Suppressor macrophage (primary cell): ENCODE measurements around the gene DHX15.
"Not testable (repeated sequence)": the region's sequence is repeated elsewhere in the genome, so short reads cannot be mapped to it uniquely, and the experiment has no call there.

Experiments
- DNase-seq, 4 experiments: peaks; one replicate each; pipeline ENCODE4 v3.0.0-alpha.2; 2020 to 2022

DHX15 gene

DNA sequence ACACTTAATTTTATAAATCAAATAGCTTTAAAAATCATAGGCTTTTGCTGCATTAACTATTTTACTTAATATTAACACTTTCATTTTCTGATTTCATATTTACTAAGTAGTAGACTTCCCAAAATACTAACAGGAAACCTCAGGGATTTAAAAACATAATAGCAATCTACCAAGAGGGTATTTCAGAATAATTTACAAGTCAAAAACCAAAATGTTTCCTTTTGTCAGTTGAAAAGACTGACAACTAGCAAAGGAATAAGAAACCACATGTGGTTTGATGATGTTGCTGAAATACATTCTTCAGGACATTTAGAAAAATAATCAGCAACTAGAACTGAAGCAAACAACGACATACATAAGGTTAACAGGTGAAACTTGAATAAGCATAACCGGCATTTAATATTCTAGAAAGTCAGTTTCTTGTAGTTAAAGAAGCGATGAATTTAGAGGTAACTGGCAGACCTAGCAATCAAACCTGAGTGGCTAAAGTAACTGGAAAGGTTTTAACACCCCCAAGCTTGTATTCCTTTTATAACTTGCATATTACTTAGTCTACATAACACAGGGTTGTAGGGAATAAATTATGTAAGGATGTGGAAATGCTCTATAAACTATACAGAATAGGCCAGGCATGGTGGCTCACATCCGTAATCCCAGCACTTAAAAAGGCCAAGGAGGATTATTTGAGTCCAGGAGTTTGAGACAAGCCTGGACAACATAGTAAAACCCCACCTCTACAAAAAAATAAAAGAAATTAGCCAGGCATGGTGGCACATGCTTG, 40.0 kb downstream of the DHX15 start:
- DNase-seq, result no peak

DNA sequence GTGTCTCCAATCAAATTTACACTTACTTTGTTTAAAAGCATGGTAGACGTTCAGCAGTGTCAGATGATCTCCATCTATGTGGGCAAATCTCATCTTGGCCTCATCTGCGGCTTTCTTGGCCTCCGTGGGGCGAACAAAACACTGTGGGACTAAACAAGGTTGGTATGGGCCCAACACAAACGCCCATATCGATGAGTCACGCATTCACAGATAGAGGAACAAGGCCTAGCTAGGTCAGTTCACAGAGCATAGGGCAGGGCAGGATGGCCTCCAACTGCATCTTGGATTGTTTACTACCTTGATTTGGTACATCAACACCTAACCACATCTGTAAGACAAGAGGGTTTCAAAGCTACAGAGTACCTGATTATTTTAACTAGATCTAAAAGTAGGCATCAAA, 47.3 kb downstream of the DHX15 start:
- peak in 2 of 4 experiments; percentile 14 to 16 for DNase-seq

- DNase-seq, result no peak
Observed at GRCh38 chr4:24535399-24535798, 49.0 kb downstream of the DHX15 start.

DNA sequence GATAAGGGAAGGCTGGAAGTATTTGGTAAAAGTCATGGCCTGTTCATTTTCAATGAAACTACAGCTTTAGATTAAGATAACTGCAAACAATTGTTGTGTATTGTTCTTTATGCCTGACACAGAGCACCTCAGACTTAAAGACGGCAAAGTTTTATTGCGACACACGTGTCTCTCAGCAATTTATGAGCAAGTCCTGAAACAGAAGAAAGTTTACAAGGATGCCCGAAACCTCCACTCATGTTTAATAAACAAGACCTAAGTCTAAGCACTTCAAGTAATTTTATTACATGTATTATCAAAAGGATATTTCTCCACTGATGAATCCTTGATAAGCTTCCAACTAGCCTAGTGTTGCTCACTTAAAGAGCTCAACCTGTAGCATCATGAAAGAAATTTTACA, 51.0 kb downstream of the DHX15 start:
- no peak for DNase-seq

DNA sequence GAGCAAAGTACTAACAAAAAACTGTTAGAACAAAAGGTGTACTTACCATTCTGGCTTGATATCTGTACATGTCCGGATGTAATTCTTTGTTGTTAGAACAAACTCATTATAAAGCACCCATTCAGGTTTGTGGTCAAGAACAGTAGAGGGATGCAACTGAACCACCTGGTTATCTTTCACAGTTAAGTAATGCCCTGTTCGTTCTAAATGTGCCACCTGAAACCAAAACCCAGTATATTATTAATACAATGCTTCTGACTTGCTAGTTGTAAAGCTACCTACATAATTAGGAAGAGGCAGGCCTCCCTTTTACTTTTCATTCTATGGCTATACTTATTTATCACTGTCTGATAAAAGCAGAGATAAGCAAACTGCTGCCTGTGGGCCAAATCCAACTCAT, 54.8 kb downstream of the DHX15 start:
- DNase-seq, result no peak

- no peak for DNase-seq
Observed at GRCh38 chr4:24527371-24527770, 57.0 kb downstream of the DHX15 start.

DNA sequence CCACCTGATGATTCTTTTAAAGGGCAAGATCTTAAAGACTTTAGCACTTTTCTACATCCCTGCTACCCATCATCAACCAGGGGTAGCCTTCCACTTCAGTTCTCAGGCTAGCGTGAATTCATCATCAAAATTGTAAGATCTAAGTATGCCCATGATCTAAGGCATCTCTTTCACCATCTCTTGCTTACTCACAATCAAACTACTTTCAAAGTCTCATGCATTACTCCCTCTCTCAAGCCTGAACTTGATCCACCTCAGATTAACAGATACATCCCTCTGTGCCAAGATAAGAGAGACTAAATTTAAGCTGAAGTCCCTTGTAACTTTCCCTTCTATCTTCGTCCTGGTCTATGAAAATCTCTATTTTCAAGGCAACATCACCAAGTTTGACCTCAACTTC, 62.8 kb downstream of the DHX15 start:
- DNase-seq, result no peak

DNA sequence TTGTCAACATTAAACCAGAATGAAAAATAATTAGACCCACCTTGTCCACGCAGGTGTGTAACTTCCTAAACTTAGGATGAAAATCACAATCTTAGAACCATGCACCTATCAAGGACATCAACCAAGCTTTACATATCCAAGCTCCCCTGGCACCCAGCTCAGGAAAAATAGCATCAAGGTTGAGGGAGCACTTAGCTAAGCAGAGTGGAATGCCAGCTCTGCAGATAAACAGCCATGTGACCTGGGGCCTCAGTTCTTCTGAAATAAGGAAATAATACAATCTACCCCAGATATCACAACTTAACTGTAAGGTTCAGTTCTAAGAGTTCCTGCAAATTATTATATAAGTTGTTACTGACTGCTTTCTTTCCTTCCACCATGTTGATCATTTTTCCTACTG, 64.7 kb downstream of the DHX15 start:
- DNase-seq, result no peak

- no peak for DNase-seq
Observed at GRCh38 chr4:24517676-24518075, 66.7 kb downstream of the DHX15 start.

DNA sequence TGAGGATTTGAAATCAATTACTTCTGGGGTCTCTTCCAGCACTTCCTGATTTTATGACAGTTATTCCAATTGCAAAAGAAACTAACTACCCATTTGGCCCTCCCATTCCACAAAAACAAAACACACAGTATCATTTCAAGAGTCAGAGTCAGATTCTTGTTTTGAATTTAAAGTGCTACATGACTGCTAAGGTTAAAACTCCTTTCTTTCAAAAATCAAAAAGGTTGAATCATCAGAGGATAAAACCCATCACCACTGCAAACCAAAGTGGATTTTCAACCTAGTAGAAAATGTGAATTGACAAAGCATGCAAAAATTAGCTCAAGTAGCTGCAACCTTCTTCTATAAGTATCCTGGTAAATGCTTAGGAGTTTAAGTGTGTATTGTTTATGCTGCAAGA, 67.4 kb downstream of the DHX15 start:
- DNase-seq, result no peak

- DNase-seq, result no peak
Observed at GRCh38 chr4:24515698-24516097, 68.7 kb downstream of the DHX15 start.

- DNase-seq, result no peak
Observed at GRCh38 chr4:24514808-24515207, 69.5 kb downstream of the DHX15 start.

- no peak for DNase-seq
Observed at GRCh38 chr4:24513718-24514117, 70.6 kb downstream of the DHX15 start.

GRCh38 chr4:24511371-24512063, 72.8 kb downstream of the DHX15 start:
- no peak for DNase-seq

DNA sequence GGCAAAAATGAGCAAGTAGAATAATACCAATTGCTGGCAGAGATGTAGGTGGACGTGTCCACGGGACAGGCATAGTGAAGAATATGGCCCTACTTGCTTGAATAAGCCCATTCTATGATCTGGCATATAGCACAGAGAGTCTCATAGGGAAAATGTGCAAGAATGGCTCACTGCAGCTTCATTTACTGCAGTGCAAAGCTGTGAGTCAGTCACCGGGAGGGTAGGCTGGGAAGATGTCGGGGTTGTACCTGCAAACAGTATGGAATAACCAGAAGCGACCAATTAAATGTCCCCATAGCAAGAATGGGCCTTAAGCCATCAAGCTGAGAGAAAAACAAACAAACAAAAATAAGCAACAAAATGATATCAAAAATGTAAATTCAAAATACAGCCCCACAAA, 74.3 kb downstream of the DHX15 start:
- no peak for DNase-seq

- DNase-seq, result no peak
Observed at GRCh38 chr4:24508541-24508940, 75.8 kb downstream of the DHX15 start.

DNA sequence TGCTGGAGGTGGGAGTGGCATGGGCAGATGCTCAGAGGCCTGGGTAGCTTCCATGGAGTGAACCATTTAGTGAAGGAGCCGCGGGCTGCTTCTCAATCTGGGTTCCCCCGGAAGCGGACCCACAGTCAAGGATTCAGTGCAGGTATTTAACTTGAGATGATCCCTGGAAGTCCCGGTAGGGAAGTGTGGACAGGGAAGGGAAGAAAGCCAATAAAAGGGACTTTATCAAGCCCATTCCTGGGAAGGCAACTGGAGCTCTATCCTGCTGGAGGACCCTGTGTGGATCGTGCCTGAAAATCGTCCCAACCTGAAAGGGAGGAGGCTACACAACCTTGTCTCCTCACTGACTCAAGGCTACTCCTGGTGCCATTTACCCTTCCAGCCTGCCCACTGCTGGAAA, 76.9 kb downstream of the DHX15 start:
- DNase-seq, result no peak

- not testable (repeated sequence) for DNase-seq
Observed at GRCh38 chr4:24503090-24503489, 81.3 kb downstream of the DHX15 start.

GRCh38 chr4:24497221-24497620, 87.1 kb downstream of the DHX15 start:
- DNase-seq, result no peak

DNA sequence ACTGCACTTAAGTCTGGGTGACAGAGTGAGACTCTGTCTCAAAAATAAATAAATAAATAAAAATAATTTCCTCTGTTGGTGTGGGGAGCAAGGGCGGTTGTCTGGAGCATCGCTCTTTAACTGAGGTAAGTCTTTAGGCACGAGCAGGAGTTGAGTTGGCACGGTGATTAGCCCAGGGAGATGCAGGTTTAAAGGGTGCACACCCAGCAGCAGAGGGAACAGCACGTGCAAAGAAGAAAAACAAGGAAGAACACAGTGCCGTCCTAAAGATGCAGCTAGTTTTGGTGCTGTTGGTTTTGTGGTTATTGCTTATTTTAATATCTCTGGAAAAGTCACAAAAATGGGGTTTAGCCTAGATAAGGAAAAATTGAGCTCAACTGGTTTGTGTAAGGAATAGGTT, 87.8 kb downstream of the DHX15 start:
- no peak for DNase-seq

DNA sequence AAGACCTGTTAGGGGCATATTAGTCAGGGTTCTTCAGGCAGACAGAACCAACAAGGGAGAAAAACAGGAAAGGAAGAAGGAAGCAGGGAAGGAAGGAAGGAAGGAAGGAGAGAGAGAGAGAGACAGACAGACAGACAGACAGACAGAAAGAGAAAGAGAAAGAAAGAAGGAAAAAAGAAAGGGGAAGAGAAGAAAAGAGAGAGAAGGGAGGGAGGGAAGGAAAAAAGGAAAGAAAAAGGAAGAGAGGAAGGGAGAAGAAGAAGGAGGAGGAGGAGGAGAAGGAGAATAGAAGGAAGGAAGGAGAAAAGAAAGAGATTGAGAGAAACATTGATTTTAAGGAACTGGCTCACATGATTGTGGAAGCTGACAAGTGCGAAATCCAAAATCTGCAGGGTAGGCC, 89.0 kb downstream of the DHX15 start:
- peak in 3 of 4 experiments; percentile 14 to 24 (median 19) for DNase-seq

GRCh38 chr4:24489870-24490269, 94.5 kb downstream of the DHX15 start:
- no peak for DNase-seq

- DNase-seq, result peak; percentile 76 to 90 (median 84)
Observed at GRCh38 chr4:24488399-24489164, 95.8 kb downstream of the DHX15 start.

GRCh38 chr4:24482871-24483270, 101.5 kb downstream of the DHX15 start:
- no peak for DNase-seq
